CMK (cell line): ENCODE measurements around the gene MCMBP.
"Not testable (repeated sequence)": the region's sequence is repeated elsewhere in the genome, so short reads cannot be mapped to it uniquely, and the experiment has no call there.

Experiments used
- DNase-seq: peaks from one replicate; pipeline ENCODE4 v3.0.0-alpha.2; 2010; ENCODE audit warnings: low read depth

The MCMBP gene

GRCh38 chr10:119830851-119831250, 41.8 kb downstream of the MCMBP start:
- no peak for DNase-seq

GRCh38 chr10:119829429-119829828, 43.2 kb downstream of the MCMBP start:
- no peak for DNase-seq

- DNase-seq, result no peak
These were observed 45.2 kb downstream of the MCMBP start for GRCh38 chr10:119827430-119827829.

- no peak for DNase-seq
These were observed 45.9 kb downstream of the MCMBP start for GRCh38 chr10:119826771-119827170.

GRCh38 chr10:119824299-119824698, 48.3 kb downstream of the MCMBP start:
- no peak for DNase-seq

GRCh38 chr10:119821182-119821581, 51.5 kb downstream of the MCMBP start:
- no peak for DNase-seq

GRCh38 chr10:119818889-119819270, 53.8 kb downstream of the MCMBP start:
- no peak for DNase-seq

- no peak for DNase-seq
These were observed 54.4 kb downstream of the MCMBP start for GRCh38 chr10:119817991-119818888.

- DNase-seq, result no peak
These were observed 57.0 kb downstream of the MCMBP start for GRCh38 chr10:119815671-119816070.

- DNase-seq, result no peak
These were observed 60.0 kb downstream of the MCMBP start for GRCh38 chr10:119812684-119813083.

GRCh38 chr10:119811122-119811521, 61.5 kb downstream of the MCMBP start:
- no peak for DNase-seq

GRCh38 chr10:119807960-119808697, 64.5 kb downstream of the MCMBP start:
- no peak for DNase-seq

- no peak for DNase-seq
These were observed 66.1 kb downstream of the MCMBP start for GRCh38 chr10:119806334-119807130.

- no peak for DNase-seq
These were observed 66.9 kb downstream of the MCMBP start for GRCh38 chr10:119805702-119806230.

- DNase-seq, result no peak
These were observed 69.4 kb downstream of the MCMBP start for GRCh38 chr10:119803264-119803663.

GRCh38 chr10:119801998-119802538, 70.6 kb downstream of the MCMBP start:
- DNase-seq, result no peak

GRCh38 chr10:119801176-119801575, 71.5 kb downstream of the MCMBP start:
- DNase-seq, result no peak

GRCh38 chr10:119796039-119796438, 76.6 kb downstream of the MCMBP start:
- no peak for DNase-seq

- DNase-seq, result not testable (repeated sequence)
These were observed 77.5 kb downstream of the MCMBP start for GRCh38 chr10:119795101-119795500.

- DNase-seq, result peak; percentile 61
These were observed 86.4 kb downstream of the MCMBP start for GRCh38 chr10:119786117-119786769.

- peak; percentile 56 for DNase-seq
These were observed 88.1 kb downstream of the MCMBP start for GRCh38 chr10:119784340-119785067.
